HG02798 (cell line): ENCODE data around the gene MOB2.

Source experiments
- ATAC-seq: cut with Tn5 transposase; IDR thresholded peaks from one replicate; pipeline ENCODE4 v1.9.1; 2021; ENCODE audit warnings: mild to moderate bottlenecking; ENCODE audit not compliant: unreplicated experiment, poor library complexity

Gene MOB2

DNA sequence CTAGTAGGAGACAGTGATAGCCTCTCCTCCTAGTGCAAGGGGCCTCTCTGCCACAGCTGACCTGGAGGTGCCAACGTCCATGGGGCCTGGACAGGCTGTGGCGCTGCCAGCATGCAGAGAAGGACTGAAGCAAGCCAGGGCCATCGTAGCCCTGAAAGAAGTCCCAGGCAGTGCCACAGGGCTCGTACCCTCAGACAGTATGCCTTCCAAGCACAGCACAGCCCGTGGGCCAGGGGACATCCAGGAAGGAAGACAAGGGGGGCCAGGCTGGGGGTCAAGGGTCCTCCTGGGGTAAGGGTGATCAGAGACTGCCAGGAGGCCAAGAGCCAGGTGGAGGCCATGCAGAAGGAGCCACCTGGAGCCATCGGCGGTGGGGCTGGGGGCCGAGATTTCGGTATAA, 20.4 kb upstream of the MOB2 start:
- ATAC-seq = no peak

DNA sequence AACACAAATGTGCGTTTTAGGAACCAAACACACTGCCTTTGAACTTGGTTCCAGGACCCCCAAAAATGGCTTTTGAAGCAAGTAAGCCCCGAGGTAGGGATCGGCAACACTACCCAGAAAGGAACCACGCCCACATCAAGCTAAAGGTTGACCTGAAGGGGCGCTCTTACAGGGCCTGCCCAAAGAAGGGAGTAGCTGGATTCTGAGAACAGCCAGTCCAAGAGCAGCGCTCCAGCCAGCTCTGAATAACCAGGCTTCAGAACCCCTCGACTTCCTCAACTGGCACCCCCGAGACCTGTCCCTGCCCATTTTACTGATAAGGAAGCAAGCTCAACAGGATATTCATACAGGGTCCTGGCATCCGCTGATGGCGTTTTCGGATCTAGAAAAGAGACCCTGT, 18.9 kb upstream of the MOB2 start:
- no peak for ATAC-seq

DNA sequence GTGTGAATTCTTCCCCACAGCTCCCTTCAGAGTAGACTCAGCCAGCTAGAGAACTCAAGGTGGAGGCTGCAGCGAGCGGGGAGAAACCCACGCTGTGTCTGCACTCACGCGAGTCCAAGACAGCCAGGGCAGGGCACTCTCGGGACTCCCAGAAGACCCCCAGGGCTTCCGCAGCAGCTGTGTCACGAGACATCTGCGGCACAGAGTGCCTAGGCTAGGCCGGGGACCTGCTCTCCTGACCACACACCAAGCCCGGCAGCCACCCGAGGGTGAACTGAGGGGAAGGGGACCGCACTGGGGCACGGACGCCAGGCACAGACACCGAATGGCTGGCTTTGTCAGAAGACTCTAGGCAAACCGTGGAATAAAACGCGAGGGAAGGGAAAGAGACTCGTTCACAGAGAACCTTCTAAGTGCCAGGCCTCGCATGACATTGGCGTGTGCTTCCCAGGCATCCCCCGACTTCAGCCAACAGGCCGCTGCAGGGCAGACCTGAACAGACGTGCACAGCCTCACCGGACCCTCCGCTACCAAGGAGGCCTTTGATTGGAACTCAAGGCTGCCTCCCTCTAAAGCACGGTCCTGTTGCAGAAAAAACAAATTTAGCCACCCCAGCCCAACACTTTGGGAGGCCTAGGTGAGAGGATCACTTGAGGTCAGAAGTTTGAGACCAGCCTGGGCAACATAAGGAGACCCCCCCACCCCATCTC, 18.2 kb upstream of the MOB2 start:
- ATAC-seq = no peak

DNA sequence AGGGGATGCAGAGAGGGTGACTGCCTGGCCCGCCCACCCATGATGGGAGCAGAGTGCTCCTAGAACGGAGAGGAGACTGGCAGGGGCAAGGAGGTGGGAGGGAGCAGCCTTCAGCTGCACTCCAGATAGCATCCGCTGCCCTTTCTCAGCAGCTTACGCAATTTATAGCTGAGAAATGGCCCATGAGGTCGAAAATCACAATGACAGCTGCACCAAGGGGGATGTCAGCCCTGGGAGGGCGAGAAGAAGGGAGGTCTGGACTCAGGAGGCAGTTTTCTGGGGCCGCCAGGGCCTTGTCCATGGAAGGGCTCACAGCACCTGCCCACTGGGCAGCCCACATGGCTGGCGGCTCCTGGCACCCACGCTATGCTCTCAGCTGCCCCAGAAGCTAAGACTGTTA, 17.6 kb upstream of the MOB2 start:
- no peak for ATAC-seq

DNA sequence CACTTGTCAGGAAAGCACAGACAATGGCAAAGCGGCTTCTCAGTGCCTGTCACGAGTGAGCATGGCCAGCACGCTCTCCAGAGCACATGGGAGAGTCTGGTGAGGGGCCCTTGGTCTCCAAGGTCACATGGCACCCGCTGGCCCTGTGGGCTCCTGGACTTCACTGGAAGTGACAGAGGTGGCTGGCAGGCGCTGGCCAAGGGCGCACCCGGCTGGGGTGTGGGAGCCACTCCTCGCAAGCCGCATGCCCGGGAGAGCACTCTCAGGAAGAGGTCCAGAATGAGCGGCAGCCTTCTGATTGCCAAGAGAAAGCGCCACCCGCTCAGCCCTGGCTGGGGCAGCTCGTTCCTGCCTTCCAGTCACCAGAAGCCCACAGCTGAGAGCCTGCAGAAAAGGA, 17.1 kb upstream of the MOB2 start:
- ATAC-seq = no peak

DNA sequence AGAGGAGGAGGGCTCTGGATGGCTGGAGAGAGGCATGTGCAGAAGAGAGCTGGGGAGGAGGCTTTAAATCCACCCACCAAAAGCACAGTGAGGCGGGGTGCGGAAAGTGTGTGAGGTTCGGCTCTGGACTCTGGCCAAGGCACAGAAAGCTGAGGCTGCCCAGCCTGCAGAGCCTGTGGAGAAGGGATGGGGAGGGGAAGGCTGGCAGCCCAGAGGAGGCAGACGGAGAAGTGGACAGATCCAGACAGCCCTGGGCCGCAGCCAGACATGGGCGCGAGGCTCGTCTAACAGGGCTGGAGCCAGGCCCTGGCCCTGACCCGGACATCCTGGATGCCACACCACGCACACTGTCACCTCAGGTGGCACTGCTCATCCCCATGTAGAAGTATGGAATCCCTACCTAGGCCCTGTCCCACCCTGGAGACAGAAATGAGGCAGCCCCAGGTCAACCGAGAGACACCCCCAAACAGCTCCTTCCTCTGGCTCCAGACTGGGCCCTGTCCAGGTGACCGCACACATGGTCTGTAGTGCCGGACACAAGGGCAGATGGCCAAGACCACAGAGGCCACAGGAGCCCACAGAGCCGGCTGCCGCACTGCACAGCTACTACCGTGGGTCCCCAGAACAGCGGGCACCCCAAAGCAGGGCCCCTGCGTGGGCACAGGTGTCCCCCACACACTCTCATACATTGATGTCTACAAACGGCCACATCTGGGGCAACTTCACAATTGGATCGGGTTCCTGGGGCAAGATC, 16.6 kb upstream of the MOB2 start:
- no peak for ATAC-seq

DNA sequence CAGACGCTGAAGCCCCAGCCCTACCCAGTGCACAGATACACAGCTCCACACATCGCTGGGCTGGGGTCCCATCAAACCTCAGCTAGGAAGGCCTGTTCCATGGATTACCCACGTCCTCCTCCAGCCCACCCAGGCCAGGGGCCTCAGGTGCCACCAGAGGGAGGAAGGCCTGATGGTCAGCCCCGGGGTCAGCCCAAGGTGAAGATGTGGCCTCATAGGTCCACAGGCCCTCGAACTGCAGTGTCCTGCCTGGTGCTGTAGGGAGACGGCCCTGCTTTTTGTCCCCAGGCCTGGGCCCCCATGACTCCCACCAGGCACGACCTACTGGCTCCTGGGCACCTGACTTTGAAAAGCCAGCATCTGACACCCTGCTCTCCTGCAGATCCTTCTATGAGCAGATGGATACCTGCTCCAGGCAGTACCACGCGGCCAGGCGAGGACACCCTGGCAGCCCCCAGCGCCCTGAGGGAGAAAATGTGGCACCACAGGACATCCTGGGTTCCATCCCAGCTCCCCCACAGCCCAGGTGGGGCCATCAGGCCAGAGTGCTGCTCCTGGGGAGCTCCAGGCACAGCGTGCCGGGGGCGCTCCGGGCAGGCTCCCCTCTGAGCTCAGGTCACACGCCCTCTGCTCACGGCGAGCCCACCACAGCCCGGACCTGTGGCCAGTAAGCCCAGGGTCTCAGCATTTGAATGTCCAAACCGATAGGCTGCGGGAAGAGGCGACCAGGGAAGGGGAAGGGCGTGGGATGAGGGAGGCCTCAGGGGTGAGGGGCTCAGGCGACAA, 15.8 kb upstream of the MOB2 start:
- no peak for ATAC-seq

DNA sequence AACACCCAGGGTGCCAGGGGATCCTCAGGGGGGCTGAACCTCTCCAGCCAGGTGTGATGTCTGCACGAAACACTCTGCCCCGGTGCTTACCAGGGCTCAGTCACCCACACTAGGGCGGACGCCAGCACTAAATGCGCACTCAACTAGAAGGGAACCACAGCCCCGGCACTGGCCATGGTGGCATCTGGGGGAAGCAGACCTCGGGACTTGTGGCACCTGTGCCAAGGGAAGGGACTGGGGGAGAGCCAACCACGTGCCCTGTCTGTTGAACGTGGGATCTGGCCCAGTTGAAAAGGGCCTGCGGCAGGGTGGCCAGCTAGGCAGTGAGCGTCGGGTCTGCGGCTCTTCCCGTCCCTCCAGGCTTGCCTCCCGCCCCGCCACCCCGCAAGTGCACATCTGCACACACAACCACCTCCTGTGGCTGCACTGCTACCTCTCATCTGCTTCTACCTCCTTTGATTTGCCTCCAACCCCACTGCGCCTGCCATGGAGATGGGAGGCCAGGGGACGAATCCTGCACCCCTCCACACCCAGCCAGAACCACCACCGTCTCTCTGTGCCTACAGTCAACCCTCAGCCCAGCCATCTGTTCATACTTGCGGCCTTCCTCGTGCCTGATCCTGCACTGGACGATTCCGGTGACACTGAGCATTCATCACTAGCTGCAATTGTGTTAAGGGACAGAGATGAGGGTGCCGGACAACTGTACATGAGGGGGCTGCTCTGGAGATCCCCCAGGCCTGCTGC, 15.0 kb upstream of the MOB2 start:
- no peak for ATAC-seq

DNA sequence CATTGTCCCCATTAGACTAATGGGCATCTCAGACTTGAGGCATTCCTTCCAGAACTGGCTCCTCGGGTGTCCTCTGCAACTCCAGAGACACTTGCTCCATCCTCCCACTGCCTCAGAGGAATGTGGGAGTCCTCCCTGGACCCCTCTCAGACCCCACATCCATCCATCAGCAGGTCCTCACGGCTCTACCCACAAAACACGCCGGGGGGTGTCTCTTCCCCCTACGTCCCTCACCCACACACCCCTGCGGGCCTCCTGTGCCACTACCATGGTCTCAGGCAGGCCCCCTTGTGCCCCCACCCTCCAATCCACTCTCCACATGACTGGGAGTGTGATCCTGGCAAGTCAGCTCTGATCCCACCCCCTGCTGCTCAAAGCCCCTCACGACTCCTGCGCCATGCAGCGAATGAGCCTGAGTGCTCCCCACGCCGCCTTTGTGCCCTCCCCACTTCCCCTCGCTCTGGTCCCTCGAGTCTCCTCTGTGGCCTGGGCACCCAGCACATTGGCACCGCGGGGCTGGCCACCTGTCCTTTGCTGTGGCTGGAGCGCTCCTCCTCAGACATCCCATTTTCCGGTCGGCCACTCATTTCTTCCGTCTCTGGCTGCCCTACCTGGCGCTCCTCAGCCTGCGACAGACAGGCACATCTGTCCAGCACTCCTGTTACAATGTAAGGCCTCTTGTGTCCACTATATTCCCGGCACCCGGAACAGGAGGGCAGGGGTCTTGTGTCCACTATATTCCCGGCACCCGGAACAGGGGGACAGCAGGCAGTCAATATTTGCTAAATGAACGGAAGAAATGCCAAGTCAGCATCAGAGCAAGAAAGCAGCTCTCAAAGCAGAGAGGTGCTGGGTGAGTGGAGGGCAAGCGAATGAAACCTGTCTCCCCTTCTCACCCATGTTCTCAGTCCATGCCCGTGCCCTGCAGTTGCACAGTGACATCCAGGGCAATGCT, 14.2 kb upstream of the MOB2 start:
- ATAC-seq = no peak

DNA sequence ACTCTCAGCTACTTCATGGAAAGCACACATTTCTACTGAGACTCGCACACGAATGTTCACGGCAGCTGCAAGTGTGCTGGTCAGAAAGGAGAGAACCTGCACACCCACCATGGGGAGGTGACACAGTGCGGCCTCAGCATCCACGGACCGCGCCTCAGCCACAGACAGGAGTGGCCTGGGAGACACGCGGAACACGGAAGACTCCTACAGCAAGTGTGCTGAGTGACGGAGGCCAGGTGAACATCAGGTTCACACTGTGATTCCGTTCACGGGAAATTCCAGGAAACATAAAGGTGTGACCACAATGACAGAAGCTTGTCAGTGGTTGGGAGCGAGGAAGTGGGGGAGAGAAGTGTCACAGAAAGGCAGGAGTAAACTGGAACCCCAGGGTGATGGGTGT, 13.3 kb upstream of the MOB2 start:
- no peak for ATAC-seq

DNA sequence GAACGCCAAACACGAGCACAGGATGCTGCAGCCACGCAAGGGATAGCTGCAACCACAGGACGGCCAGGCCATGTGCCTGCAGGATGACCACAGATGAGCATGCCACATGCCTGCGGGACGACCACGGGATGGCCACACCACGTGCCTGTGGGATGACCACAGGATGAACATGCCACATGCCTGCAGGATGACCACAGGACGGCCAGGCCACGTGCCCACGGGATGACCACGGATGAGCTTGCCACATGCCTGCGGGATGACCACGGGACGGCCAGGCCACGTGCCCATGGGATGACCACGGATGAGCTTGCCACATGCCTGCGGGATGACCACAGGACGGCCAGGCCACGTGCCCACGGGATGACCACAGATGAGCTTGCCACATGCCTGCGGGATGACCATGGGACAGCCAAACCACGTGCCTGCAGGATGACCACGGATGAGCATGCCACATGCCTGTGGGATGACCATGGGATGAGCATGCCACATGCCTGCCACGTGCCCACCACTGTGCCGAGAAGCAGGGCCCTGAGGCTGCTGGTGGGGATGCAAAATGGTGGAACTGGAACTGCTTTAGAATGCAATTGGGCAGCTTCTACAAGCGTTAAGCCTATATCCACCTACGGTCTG, 12.8 kb upstream of the MOB2 start:
- no peak for ATAC-seq

DNA sequence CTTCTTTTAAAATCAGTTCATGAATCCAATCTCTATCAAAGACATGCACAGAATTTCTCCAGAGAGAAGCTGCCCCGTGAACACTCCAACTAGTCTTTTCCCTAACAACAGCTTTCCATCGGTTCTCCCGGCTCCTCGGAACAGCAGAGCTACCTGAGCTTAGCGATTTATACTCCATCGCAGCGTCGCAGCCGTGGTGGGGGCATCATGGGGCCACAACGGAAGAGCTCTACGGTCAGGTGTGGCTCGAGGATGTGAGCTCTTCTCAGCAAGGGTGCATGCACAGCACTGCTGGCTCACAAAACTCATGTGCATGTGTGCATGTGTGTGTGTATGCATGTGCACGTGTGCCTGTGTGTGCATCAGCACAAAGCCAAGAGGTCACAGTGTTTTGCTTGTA, 11.7 kb upstream of the MOB2 start:
- no peak for ATAC-seq

DNA sequence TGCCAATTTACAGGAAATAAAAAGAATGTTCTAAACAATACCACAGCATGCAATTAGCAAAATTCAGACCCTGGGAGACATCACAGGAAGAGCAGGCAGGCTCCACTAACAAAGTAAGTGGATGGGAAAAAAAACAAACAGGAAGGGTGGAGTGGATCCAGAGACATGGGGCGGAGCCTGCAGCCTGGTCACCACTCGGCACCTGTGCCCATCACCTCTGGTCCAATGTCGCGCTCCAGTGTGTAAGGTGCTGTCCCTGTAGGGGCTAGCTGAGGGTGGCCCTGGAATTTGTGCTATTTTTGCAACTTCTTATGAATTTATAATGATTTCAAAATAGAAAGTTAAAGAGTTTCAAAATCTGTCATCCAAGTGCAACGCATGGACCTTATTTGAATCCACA, 11.0 kb upstream of the MOB2 start:
- no peak for ATAC-seq

DNA sequence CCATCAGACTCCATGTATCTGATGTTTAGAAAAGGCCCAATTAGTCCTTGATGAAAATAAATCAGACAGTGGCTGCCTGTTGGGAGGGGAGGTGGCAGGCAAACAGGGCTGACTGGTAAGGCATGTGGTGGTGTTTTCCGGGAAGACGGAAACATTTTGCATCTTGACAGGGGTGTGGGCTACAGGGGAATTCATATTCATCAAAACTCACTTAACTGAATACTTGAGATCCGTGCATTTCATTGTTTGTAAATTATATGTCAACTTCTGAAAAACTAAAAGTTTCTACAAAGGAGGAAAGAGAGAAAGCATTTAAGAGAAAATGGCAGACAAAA, 10.1 kb upstream of the MOB2 start:
- ATAC-seq = no peak

DNA sequence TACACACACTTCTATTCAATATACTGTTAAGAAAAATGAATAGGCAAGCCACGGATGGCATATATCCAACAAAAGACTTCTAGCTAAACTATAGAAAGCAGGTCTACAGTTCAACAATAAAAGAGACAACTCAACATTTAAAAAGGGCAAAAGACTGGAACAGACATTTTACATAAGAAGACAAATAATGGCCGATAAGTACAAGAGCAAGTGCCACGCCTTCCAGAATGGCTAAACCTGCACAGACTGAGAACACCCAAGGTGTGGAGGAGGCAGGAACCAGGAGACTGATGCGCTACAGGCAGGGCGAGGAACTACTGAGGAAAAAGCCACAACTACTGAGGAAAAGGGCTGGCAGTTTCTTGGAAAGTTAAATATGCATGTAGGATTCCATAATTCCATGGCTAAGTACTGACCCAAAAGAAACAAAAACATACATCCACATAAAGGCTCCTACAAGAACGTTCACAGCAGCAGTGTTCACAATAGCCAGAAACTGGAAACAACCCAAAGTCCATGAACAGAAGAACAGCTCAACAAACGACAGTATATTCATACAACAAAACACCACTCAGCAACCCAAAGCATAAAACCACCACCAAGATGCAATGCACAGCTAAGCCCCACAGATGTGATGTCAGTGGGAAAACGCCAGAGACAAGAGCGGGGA, 9.6 kb upstream of the MOB2 start:
- ATAC-seq = no peak

DNA sequence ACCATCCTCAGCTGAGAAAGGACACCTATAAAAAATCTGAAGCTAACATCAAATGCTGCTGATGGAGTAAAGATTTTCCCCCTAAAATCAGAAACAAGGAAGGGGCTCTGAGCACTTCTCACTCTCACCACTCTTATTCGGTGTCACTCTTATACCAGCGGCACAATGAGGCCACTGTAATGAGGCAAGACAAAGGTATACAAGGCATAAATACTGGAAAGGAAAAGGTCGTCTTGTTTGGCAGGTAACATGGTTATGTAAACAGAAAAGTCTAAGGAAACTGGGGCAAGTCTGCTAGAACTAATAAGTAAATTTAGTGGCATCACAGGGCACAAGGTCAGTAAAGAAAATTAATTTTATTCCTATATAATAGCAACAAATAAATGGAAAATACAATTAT, 8.1 kb upstream of the MOB2 start:
- ATAC-seq = no peak

DNA sequence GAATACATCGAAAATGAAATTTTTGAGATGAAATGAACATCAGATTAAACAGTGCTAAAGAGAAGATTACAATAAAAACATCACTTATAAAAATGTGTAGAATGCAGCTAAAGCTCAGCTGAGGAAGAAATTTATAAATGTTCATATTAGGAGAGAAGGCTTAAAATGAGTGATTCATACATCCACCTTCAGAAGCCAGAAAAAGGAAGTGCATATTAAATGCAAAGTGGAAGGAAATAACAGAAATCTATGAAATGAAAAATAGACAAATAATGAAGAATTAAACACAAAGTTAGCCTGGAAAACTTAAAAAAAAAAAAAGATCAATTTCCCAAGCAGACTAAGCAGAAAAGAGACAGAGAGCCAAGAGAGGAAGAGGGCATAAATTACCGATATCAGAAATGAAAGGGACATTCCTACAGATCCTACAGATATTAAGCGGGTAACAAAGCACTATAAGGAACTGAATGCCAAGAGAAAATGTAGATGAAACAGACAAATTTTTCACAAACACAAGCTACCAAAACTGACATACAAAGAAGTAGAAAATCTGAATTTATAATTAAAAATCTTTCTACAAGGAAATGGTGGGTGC, 7.2 kb upstream of the MOB2 start:
- ATAC-seq = no peak

DNA sequence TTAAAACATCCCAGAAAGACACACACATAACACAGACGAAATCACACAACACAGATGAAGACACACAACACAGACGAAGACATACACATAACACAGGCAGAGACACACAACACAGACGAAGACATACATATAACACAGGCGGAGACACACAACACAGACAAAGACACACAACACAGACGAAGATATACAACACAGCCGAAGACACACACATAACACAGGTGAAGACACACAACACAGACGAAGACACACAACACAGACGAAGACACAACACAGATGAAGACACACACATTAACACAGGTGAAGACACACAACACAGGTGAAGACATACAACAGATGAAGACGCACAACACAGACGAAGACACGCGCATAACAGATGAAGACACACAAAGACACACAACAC, 4.8 kb upstream of the MOB2 start:
- ATAC-seq = no peak
